ENCODE data around the gene SH3PXD2B. TPM values are rescaled to one million over a fixed set of nuclear protein-coding genes. Genes with fewer than 3 reads are reported as not detected.

Gene SH3PXD2B
- total RNA-seq, 2 experiments from 2014 or later = 0.10 TPM; not detected in 1

- H4K20me1 ChIP-seq (ENCODE audit: insufficient read depth, low read length) = no peaks in the 10 kb centered on the region
- no peaks in the 10 kb centered on the region for H3K36me3 ChIP-seq (ENCODE audit: insufficient read depth, low read length)
- H3K9me3 ChIP-seq (ENCODE audit: low read length) = no peaks in the 10 kb centered on the region
- H3K4me3 ChIP-seq (ENCODE audit: low read depth, low read length, poor library complexity, severe bottlenecking) = no peak overlapping the region
- no peak for TF ChIP-seq EZH2phosphoT487 (IDR thresholded peaks at IDR 0.05; ENCODE audit: borderline replicate concordance, low read depth, low read length)
- no peak for TF ChIP-seq CTCF (conservative IDR thresholded peaks at IDR 0.05; ENCODE audit: low read length)
- H3K4me1 ChIP-seq (ENCODE audit: insufficient read depth, low read length, poor library complexity, severe bottlenecking) = no peaks in the 10 kb centered on the region
- no peak overlapping the region for H3K27ac ChIP-seq (ENCODE audit: low read depth, low read length, poor library complexity, severe bottlenecking)
- intact Hi-C loops (cut with micrococcal nuclease; ENCODE audit: unreplicated experiment) = no loop called here
- H3K4me2 ChIP-seq (ENCODE audit: low read length) = no peak overlapping the region
- ChIA-PET CTCF (ENCODE audit: unreplicated experiment) (no interaction called here), POLR2A (no interaction called here)
- no peaks in the 10 kb centered on the region for H3K79me2 ChIP-seq (ENCODE audit: insufficient read depth, low read depth, low read length)
- no peak overlapping the region for H2AFZ ChIP-seq (ENCODE audit: low read length)
- H3K9me2 ChIP-seq (ENCODE audit: insufficient read depth, low read length) = no peaks in the 10 kb centered on the region
- no peak for DNase-seq (ENCODE audit: low spot score)
- no TSS peak for BruUV-seq (replicated peaks)
These were observed 36.2 kb downstream of the SH3PXD2B start for GRCh38 chr5:172417983-172418630.

- ChIA-PET CTCF (ENCODE audit: unreplicated experiment) (no interaction called here), POLR2A (interaction anchor here (0.7 kb wide), 1 partner anchor 1989 kb away, joined by 3 read pairs; no protein-coding TSS in a partner anchor)
- Histone ChIP-seq H3K4me3 (ENCODE audit: low read depth, low read length, poor library complexity, severe bottlenecking) (no peak overlapping the region), H3K4me1 (ENCODE audit: insufficient read depth, low read length, poor library complexity, severe bottlenecking) (no peaks in the 10 kb centered on the region), H4K20me1 (ENCODE audit: insufficient read depth, low read length) (no peaks in the 10 kb centered on the region), H3K4me2 (ENCODE audit: low read length) (no peak overlapping the region), H2AFZ (ENCODE audit: low read length) (no peak overlapping the region), H3K27ac (ENCODE audit: low read depth, low read length, poor library complexity, severe bottlenecking) (no peak overlapping the region), H3K9me3 (ENCODE audit: low read length) (no peaks in the 10 kb centered on the region), H3K36me3 (ENCODE audit: insufficient read depth, low read length) (no peaks in the 10 kb centered on the region), H3K9me2 (ENCODE audit: insufficient read depth, low read length) (no peaks in the 10 kb centered on the region), H3K79me2 (ENCODE audit: insufficient read depth, low read depth, low read length) (no peaks in the 10 kb centered on the region)
- intact Hi-C loops (cut with micrococcal nuclease; ENCODE audit: unreplicated experiment) = no loop called here
- no peak for DNase-seq (ENCODE audit: low spot score)
- BruUV-seq (replicated peaks) = no TSS peak
- TF ChIP-seq CTCF (conservative IDR thresholded peaks at IDR 0.05; ENCODE audit: low read length) = no peak
- TF ChIP-seq EZH2phosphoT487 (IDR thresholded peaks at IDR 0.05; ENCODE audit: borderline replicate concordance, low read depth, low read length) = no peak
These were observed 37.0 kb downstream of the SH3PXD2B start for GRCh38 chr5:172417130-172417841.
